Suppressor macrophage treated with lipopolysaccharide for 4 hours (primary cell): ENCODE data around the gene RPL9.
"Not testable (repeated sequence)": the region's sequence is repeated elsewhere in the genome, so short reads cannot be mapped to it uniquely, and the experiment has no call there.

ENCODE experiments used
- DNase-seq: peaks from one replicate; pipeline ENCODE4 v3.0.0-alpha.2; 2020

RPL9 gene

GRCh38 chr4:39464886-39465501 is 6.3 kb upstream of the RPL9 start:
- DNase-seq: peak; percentile 36

- not testable (repeated sequence) for DNase-seq
These were observed 589 bp downstream of the RPL9 start for GRCh38 chr4:39458161-39458504.

DNA sequence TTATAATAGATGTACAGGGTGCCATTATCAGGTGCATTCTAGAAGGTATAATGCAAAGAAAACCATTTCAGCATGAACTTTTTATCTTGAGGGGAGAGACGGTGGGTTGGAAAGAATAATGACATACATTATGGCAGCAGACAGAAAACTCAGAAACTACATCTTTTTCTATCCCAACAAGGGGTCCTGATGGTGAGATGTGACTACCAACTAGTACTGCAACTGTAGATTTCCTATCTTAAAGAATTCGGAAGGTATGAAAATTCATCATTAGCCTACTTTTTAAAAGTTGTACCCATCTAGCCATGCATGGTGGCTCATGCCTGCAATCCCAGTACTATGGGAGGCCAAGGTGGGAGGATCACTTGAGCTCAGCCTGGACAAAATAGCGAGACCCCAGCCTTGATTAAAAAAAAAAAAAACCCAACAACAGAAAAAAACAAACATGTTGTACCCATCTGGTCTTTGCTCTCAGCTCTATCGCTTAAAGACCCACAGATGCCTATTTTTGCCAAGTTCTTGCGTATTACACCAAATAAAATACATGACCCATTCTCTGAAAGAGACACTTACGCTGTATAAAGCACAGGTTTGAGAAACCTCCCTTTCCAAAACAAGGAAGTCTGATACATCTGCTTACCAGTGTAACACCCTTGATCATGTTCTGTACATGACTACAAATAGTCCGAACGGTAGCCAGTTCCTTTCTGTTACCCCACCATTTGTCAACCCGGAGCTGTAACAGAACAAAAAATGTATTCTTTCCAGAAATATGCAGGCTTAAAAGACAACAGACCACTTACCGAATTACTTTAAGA is 1.6 kb downstream of the RPL9 start:
- no peak for DNase-seq

DNA sequence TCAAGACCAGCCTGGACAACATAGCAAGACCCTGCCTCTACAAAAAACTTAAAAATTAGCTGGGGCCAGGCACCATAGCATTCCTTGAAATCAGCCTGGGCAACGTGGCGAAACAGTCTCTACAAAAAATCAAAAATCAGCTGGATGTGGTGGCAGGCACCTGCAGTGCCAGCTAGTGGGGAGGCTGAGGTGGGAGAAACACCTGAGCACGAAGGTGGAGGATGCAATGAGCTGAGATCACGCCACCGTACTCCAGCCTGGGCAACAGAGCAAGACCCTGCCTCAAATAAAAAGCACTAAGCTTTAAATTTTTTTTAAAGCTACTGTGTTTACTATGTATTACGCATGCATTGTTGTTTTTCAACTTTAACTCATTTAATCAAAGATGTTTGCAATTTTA is 3.2 kb downstream of the RPL9 start:
- no peak for DNase-seq

GRCh38 chr4:39453738-39454137 is 5.0 kb downstream of the RPL9 start:
- no peak for DNase-seq

DNA sequence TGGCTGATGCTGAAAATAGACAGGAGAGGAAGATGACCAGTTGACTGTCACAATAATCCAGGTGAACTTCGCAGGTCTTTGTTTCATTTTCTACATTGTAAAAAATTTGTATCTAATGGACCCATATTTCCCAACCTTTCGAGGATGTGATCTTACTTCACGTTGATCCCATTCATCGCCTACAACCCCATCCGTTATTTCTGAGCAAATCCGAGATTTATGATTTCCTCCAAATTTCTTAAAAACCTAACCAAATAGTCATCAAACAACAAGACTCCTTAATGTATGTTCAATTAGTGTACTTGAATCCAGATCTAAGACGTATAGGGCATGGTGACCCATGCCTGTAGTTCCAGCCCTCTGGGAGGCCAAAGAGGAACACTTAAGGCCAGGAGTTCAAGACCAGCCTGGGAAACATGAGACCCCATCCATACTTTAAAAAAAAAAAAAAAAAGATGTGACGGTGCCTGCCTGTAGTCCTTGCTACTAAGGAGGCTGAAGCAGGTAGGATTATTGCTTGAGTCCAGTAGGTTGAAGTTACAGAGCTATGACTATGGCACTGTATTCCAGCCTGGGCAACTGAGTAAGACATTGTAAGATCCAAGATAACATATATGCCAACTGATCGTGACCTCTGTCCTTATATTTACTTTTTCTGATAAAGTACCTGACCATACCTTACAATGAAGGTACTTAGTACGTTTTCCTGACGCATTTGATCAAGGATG is 5.7 kb downstream of the RPL9 start:
- DNase-seq: no peak

GRCh38 chr4:39452153-39452859 is 6.4 kb downstream of the RPL9 start:
- no peak for DNase-seq

DNA sequence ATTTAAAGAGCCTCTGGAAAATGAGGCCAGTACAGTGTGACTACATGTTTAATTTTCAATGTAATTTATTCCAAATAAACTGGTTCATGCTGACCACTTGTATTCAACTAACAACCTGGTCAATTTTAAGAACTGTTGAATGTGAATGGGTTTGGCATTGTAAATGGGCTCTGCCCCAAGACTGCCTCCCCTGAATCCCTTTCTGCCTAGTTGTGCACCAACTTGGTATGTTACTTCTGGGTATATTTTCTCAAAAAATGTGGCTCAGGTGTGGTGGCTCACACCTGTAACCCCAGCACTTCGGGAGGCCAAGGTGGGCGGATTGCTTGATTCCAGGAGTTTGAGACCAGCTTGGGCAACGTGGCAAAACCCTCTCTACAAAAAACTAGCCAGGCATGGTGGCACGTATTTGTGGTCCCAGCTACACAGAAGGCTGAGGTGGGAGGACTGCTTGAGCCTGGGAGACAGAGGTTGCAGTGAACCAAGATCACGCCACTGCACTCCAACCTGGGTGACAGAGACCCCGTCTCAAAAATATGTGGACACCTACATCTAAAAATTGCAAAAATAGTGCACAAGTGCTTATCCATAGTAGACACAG is 7.2 kb downstream of the RPL9 start:
- no peak for DNase-seq

DNA sequence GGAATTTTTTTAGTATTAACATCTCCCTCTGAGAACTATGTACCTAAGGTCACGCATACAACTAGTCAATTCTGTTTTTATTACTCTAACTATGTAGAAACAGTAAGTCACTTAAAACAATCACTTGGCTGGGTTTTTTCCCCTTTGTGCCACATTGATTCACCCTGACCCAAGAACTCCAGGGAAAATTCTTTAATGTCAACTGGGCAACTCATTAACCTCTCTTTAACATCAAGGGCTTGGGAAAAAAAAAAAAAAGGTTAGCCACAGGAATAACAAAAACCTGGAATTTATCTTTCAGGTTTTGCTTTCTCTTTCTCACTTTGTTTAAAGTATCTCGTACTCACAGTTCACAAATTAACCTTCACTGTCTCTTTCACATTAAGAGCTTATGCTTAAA is 8.1 kb downstream of the RPL9 start:
- no peak for DNase-seq

GRCh38 chr4:39446842-39447573 is 11.7 kb downstream of the RPL9 start:
- peak; percentile 59 for DNase-seq

DNA sequence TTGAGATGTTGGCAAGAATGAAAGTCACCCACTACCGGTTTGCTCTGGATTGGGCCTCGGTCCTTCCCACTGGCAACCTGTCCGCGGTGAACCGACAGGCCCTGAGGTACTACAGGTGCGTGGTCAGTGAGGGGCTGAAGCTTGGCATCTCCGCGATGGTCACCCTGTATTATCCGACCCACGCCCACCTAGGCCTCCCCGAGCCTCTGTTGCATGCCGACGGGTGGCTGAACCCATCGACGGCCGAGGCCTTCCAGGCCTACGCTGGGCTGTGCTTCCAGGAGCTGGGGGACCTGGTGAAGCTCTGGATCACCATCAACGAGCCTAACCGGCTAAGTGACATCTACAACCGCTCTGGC is 12.3 kb downstream of the RPL9 start:
- DNase-seq: no peak

DNA sequence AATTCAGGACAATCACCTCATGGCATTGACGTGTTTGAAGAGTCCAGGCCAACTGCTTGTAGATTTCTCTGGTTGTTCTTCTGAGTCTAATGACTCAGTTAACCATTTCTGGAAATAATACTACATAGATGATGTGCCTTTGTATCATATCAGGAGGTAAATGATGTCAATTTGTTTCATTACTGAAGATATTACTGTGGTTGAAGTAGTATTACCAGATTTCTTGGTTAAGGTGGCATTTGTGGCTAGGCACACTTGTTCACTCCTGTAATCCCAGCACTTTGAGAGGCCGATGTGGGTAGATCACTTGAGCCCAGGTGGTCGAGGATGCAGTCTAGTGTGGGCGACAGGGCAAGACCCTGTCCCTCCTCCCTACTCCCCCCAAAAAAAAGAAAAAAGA is 15.7 kb downstream of the RPL9 start:
- DNase-seq: no peak

DNA sequence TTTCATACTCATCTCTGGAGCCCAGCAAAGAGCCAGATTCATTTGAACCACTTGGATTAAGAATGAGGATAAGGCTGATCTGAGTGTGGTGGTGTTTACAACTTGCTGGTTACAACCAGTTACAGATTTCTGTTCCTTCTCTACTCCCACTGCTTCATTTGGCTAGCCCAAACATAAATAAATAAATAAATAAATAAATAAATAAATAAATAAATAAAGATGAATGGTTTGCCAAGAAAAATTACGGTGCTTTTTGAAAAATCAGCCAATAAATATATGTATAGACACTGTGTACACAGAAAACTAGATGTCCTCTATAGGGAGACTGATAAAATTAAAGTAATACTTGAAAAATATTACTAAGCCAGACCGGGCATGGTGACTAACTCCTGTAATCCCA is 17.1 kb downstream of the RPL9 start:
- no peak for DNase-seq

DNA sequence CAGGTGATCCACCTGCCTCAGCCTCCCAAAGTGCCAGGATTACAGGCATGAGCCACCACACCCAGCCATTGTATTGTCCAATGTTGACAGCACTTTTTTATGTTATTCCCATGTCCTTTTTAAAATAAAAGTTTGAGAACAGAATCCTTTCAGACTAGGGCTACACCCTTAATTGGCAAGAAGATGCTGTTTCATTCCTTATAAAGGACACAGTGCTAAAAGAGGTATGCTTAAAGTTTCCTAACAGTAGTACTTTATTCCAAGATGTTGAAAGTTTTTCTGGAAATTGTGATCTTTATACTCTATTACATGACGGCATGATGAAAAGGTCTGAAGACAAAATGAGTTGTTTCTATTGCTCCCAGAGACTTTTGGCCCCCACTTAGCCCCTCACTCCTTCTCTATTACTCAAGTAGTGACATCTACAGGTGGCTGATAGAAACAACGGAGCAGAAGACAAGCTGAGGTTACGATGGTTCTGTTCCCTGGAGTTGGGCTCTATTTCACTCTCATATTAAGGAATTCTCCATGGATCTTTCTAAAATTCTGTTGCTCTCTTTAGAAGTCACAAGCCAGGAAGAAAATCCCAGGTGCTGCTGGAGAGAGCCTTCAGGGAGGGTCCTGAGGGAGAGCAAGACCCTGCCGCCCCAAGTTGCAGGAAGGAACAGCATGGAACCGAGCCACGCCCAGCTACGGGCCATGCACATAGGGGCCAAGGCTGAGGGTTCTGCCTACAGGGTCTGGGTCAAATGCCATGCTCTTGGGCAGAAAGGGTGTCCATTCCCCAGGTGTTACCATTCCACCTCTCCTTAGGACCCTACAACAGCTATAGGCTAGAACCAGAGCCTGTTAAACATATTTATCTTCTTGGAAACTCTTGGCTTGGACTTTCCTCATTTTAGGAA is 22.8 kb downstream of the RPL9 start:
- DNase-seq: no peak

GRCh38 chr4:39433878-39434492 is 24.7 kb downstream of the RPL9 start:
- DNase-seq: no peak

DNA sequence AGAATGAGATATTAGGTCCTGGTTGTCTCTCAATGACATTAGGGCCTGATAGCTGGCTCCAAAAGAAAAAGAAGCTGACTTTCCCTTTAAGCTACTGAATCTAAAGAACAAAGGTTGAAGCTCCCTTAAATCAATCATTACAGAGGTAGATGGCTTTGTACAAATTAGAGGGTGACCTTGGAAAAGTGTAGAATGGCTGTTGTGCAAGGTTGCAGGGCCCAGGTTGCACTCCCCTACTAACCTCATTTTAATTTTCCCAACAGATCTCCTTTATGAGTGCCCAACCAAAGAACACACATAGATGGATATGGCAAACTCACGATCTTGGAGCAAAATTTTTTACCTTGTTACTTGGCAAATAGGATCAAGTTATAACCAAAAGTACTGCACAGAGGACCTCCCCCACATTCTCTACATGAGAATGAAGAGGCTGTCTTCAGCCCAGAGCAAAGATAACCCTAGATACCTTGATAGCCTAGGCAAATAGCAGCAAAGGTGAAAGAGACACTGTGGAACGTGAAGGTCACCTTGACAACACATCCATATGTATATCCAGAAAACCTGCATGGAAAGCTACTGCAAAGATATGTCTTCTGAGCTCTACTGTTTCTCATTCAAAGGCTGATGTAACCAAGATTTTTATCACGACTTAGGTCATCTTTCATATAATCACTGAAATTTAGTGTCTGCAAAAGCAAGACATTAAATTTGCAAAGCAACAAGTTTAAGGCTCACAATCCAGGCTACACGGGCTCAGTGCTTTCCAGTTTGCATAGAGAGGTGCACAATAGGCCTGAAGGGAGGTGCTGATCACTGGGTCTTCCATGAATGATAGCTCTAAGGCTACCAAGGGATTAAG is 29.0 kb downstream of the RPL9 start:
- no peak for DNase-seq

- DNase-seq: no peak
These were observed 31.1 kb downstream of the RPL9 start for GRCh38 chr4:39427520-39428114.

DNA sequence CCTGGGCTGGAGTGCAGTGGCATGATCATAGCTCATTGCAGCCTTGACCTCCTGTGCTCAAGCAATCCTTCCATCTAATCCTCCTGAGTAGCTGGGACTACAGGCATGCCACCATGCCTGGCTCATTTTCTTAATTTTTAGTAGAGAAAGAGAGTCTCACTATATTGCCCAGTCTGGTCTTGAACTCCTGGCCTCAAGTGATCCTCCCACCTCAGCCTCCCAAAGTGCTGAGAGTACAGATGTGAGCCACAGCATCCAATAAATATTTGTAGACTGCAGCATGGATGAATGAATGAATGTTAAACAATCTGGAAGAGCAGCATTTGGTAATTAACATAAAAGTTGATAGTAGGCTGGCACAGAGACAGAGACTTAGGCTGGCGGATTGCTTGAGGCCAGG is 32.0 kb downstream of the RPL9 start:
- no peak for DNase-seq

DNA sequence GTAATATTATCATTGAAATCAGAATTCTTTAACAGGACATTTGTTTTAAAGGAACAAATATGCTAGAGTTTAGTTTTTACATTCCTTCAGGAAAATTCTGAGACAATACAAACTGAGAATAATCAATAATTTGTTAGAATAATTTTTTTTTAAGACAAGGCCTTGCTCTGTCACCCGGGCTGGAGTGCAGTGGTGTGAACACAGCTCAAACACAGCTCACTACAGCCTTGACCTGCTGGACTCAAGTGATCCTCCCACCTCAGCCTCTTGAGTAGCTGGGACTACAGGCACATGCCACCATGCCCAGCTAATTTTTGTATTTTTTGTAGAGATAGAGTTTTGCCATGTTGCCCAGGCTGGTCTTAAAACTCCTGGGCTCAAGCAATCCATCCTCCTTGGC is 33.4 kb downstream of the RPL9 start:
- DNase-seq: not testable (repeated sequence)
